HCT116 (cell line): ENCODE measurements around the gene ABLIM1. TPM values are rescaled to one million over a fixed set of nuclear protein-coding genes. Genes with fewer than 3 reads are reported as not detected.

Experiments used
- ATAC-seq: fragments of 200-7000 bp; cut with Tn5 transposase; 2 replicates; pipeline ENCODE4 v1.9.1; 2020; ENCODE audit warnings: mild to moderate bottlenecking, moderate library complexity
- BruUV-seq: library from RNA; stranded (reverse); fragments of 400-500 nt; replicated peaks from 2 replicates; lab custom pipeline; 2021; lab: Mats Ljungman, UMichigan
- CTCF ChIA-PET: fragments of 300-600 bp; sonication (Branson Sonifier 250); formaldehyde crosslinking; loops from one replicate; lab custom pipeline; 2021; ENCODE audit warnings: antibody characterized with exemption; lab: Charles Lee
- POLR2A ChIA-PET: fragments of 300-600, 350-600 bp; sonication (Branson Sonifier 250); formaldehyde crosslinking; loops from one replicate; lab custom pipeline; 2021; ENCODE audit warnings: antibody characterized with exemption; lab: Charles Lee
- RAD21 ChIA-PET, 2 experiments: fragments of 300-600 bp; sonication (Branson Sonifier 250); formaldehyde crosslinking; loops; one replicate each; lab custom pipeline; 2023; ENCODE audit warnings: low total read pairs in 2 of 2; ENCODE audit not compliant: uncharacterized antibody in 2 of 2, unreplicated experiment in 2 of 2, low non-redundant PET in 1 of 2; lab: Charles Lee
- DNase-seq: peaks from one replicate; pipeline ENCODE4 v3.0.0-alpha.2; 2010; ENCODE audit warnings: low read depth, low spot score
- H2AFZ ChIP-seq: fragments of 200-600 bp; shearing (Covaris generic), sonication (generic); 2 replicates; pipeline ENCODE4 v1.6.1; 2017; ENCODE audit warnings: low read depth, mixed run types, mixed read lengths, antibody characterized with exemption, low read length; ENCODE audit not compliant: poor library complexity, severe bottlenecking
- H3K27ac ChIP-seq: 2 replicates; pipeline ENCODE4 v1.5.1; 2012; ENCODE audit warnings: low read depth, low read length
- H3K27me3 ChIP-seq: fragments of 200-600 bp; sonication (generic); 2 replicates; pipeline ENCODE4 v1.6.1; 2016; ENCODE audit warnings: mixed run types, low read length, mixed read lengths; ENCODE audit not compliant: insufficient read depth
- H3K36me3 ChIP-seq, 2 experiments: fragments of 200-500 bp in 1 of 2; fragments of 200-600 bp in 1 of 2; sonication (Bioruptor generic) in 1 of 2; sonication (generic) in 1 of 2; 2 replicates each; pipeline versions ENCODE4 v1.5.1 to v1.6.1; 2014 to 2016; ENCODE audit warnings: low read length in 2 of 2, inconsistent platforms in 1 of 2, mixed read lengths in 1 of 2, mixed run types in 1 of 2; ENCODE audit not compliant: insufficient read depth in 2 of 2, control insufficient read depth in 1 of 2
- H3K4me1 ChIP-seq, 2 experiments: fragments of 200-600 bp in 1 of 2; sonication (generic) in 1 of 2; 2 replicates each; pipeline versions ENCODE4 v1.5.1 to v1.6.1; 2012 to 2017; ENCODE audit warnings: low read length in 2 of 2, inconsistent platforms in 1 of 2, mild to moderate bottlenecking in 1 of 2, mixed read lengths in 1 of 2, mixed run types in 1 of 2, moderate library complexity in 1 of 2; ENCODE audit not compliant: insufficient read depth in 2 of 2, control insufficient read depth in 1 of 2
- H3K4me2 ChIP-seq: fragments of 200-600 bp; sonication (generic); 2 replicates; pipeline ENCODE4 v1.6.1; 2017; ENCODE audit warnings: mixed run types, low read length, mixed read lengths
- H3K4me3 ChIP-seq, 2 experiments: fragments of 200-600 bp in 1 of 2; sonication (generic) in 1 of 2; replicated peaks in 1 of 2; 2 replicates each; pipeline ENCODE4 v1.5.1; 2011 to 2016; ENCODE audit warnings: low read length in 2 of 2, control low read depth in 1 of 2, low read depth in 1 of 2, mild to moderate bottlenecking in 1 of 2, mixed read lengths in 1 of 2, mixed run types in 1 of 2
- H3K79me2 ChIP-seq: fragments of 200-600 bp; sonication (generic); 2 replicates; pipeline ENCODE4 v1.6.1; 2017; ENCODE audit warnings: mild to moderate bottlenecking, mixed run types, low read length, moderate library complexity, mixed read lengths; ENCODE audit not compliant: insufficient read depth
- H3K9ac ChIP-seq: fragments of 200-600 bp; sonication (generic); 2 replicates; pipeline ENCODE4 v1.6.1; 2016; ENCODE audit warnings: low read length, mixed read lengths
- H3K9me2 ChIP-seq: fragments of 200-600 bp; sonication (generic), shearing (Covaris generic); 2 replicates; pipeline ENCODE4 v1.6.1; 2017; ENCODE audit warnings: mixed run types, mild to moderate bottlenecking, moderate library complexity; ENCODE audit not compliant: insufficient read depth
- H3K9me3 ChIP-seq, 2 experiments: fragments of 200-500 bp in 1 of 2; fragments of 200-600 bp in 1 of 2; sonication (Bioruptor generic) in 1 of 2; sonication (generic) in 1 of 2; 2 replicates each; pipeline ENCODE4 v1.6.1; 2014 to 2017; ENCODE audit warnings: low read length in 2 of 2, mixed read lengths in 2 of 2, inconsistent platforms in 1 of 2, low read depth in 1 of 2, mild to moderate bottlenecking in 1 of 2, mixed run types in 1 of 2, moderate library complexity in 1 of 2; ENCODE audit not compliant: control insufficient read depth in 1 of 2, insufficient read depth in 1 of 2
- H4K20me1 ChIP-seq: fragments of 200-600 bp; sonication (generic), shearing (Covaris generic); 2 replicates; pipeline ENCODE4 v1.6.1; 2017; ENCODE audit warnings: mixed run types, mild to moderate bottlenecking, moderate library complexity; ENCODE audit not compliant: insufficient read depth
- CBX3 ChIP-seq: IDR thresholded peaks from 2 replicates; pipeline ENCODE4 v1.6.1; 2012; ENCODE audit warnings: low read depth
- EGR1 ChIP-seq: IDR thresholded peaks from 2 replicates; pipeline ENCODE4 v1.6.1; 2012; ENCODE audit warnings: low read depth
- ELF1 ChIP-seq: IDR thresholded peaks from 2 replicates; pipeline ENCODE4 v1.6.1; 2012; ENCODE audit warnings: low read depth, borderline replicate concordance
- EZH2 ChIP-seq: fragments of 200-600 bp; sonication (generic); IDR thresholded peaks from 2 replicates; pipeline ENCODE4 v1.6.1; 2017; ENCODE audit warnings: antibody characterized with exemption, mixed run types
- EZH2phosphoT487 ChIP-seq: fragments of 200-600 bp; IDR thresholded peaks from 2 replicates; pipeline ENCODE4 v1.6.1; 2018; ENCODE audit warnings: antibody characterized with exemption, borderline replicate concordance
- FOSL1 ChIP-seq: IDR thresholded peaks from 2 replicates; pipeline ENCODE4 v1.6.1; 2012; ENCODE audit warnings: low read depth
- JUND ChIP-seq: IDR thresholded peaks from 2 replicates; pipeline ENCODE4 v1.6.1; 2012
- POLR2A ChIP-seq: IDR thresholded peaks from 2 replicates; pipeline ENCODE4 v1.7.0; 2011; ENCODE audit warnings: borderline replicate concordance; ENCODE audit not compliant: insufficient read depth, insufficient read length; ENCODE audit errors: extremely low read depth
- POLR2AphosphoS5 ChIP-seq: IDR thresholded peaks from 2 replicates; pipeline ENCODE4 v1.6.1; 2011; ENCODE audit warnings: mild to moderate bottlenecking, low read depth, low read length, moderate library complexity
- RAD21 ChIP-seq: IDR thresholded peaks from 2 replicates; pipeline ENCODE4 v1.6.1; 2012; ENCODE audit warnings: low read depth, mild to moderate bottlenecking
- SP1 ChIP-seq: IDR thresholded peaks from 2 replicates; pipeline ENCODE4 v1.6.1; 2012; ENCODE audit warnings: low read depth
- SRF ChIP-seq: IDR thresholded peaks from 2 replicates; pipeline ENCODE4 v1.6.1; 2012; ENCODE audit warnings: low read depth
- TCF7L2 ChIP-seq: IDR thresholded peaks from 2 replicates; pipeline ENCODE4 v1.7.0; 2011; ENCODE audit warnings: borderline replicate concordance, inconsistent platforms; ENCODE audit not compliant: insufficient read depth, insufficient read length; ENCODE audit errors: extremely low read depth
- YY1 ChIP-seq: IDR thresholded peaks from 2 replicates; pipeline ENCODE4 v1.6.1; 2011; ENCODE audit warnings: low read length, low read depth, moderate library complexity, mild to moderate bottlenecking; ENCODE audit not compliant: insufficient replicate concordance; ENCODE audit errors: extremely low read depth
- ZFX ChIP-seq: fragments of 450-650 bp; IDR thresholded peaks from 2 replicates; pipeline ENCODE4 v1.6.1; 2017
- intact Hi-C: fragments of 100-400 bp; cut with micrococcal nuclease; formaldehyde crosslinking; loops from 2 replicates; pipeline ENCODE4 v1.10.0; 2022
- total RNA-seq: library from RNA; stranded (reverse); gene quantifications from one replicate; pipeline ENCODE4 v1.2.1, GENCODE V29; 2021; ENCODE audit not compliant: unreplicated experiment
- TF ChIP-seq, protein P1 (sequence below), 3 experiments: fragments of 200-600 bp in 1 of 3; sonication (generic) in 1 of 3; IDR thresholded peaks in 2 of 3; conservative IDR thresholded peaks in 1 of 3; 2 replicates each; pipeline ENCODE4 v1.5.1; 2012 to 2017; ENCODE audit warnings: low read depth in 2 of 3, low read length in 2 of 3, antibody characterized with exemption in 1 of 3, borderline replicate concordance in 1 of 3, control low read depth in 1 of 3, mild to moderate bottlenecking in 1 of 3, mixed read lengths in 1 of 3, mixed run types in 1 of 3, moderate library complexity in 1 of 3; ENCODE audit not compliant: insufficient read depth in 1 of 3
- TF ChIP-seq, protein P2 (sequence below): IDR thresholded peaks from 2 replicates; pipeline ENCODE4 v1.6.1; 2012; ENCODE audit warnings: low read depth
- TF ChIP-seq, protein P3 (sequence below): IDR thresholded peaks from 2 replicates; pipeline ENCODE4 v1.6.1; 2012
- TF ChIP-seq, protein P4 (sequence below): IDR thresholded peaks from 2 replicates; pipeline ENCODE4 v1.6.1; 2011; ENCODE audit warnings: mild to moderate bottlenecking, low read length, moderate library complexity; ENCODE audit not compliant: insufficient replicate concordance; ENCODE audit errors: extremely low read depth

ABLIM1 gene
- total RNA-seq, 1 experiment from 2014 or later = 96.2 TPM

DNA sequence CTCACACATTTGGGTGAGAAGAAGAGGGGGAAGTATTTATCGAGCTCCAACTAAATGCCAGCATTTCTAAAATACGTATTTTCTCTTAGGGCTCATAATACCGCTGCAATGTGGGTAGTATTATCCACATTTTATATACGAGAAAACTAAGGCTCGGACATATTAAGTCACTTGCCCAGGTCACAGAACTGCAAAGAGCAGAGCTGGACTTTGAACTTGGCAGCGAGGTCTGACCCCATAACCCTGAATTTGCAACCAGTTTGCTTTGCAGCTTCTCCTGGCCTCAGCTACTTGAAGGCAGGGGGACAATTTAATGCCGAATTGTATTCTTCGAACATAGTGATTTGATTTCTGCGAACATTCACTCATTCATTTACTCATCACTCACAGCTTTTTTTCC lies 7.2 kb downstream of the ABLIM1 start:
- Histone ChIP-seq H3K4me1 (peaks cover 10 to 11% of the 10 kb centered on the region in 2 experiments; a peak in 3 of 4 replicates), H3K79me2 (no peaks in the 10 kb centered on the region), H3K9me2 (no peaks in the 10 kb centered on the region), H3K4me2 (no peak overlapping the region), H3K36me3 (no peaks in the 10 kb centered on the region), H3K9me3 (no peaks in the 10 kb centered on the region), H2AFZ (no peak overlapping the region), H3K4me3 (no peak overlapping the region), H4K20me1 (no peaks in the 10 kb centered on the region), H3K27ac (no peak overlapping the region), H3K27me3 (no peaks in the 10 kb centered on the region)
- ChIA-PET POLR2A (no interaction called here), CTCF (interaction anchor here (0.8 kb wide), 1 partner anchor 8 kb away, joined by 3 read pairs; no protein-coding TSS in a partner anchor), RAD21 (no interaction called here)
- BruUV-seq = no TSS peak
- DNase-seq = no peak
- ATAC-seq = no peak
- TF ChIP-seq YY1 (no peak), SRF (no peak), SP1 (no peak), FOSL1 (no peak), POLR2AphosphoS5 (no peak), ELF1 (no peak), EGR1 (no peak), EZH2phosphoT487 (no peak), JUND (no peak), RAD21 (no peak), ZFX (no peak), EZH2 (no peak), POLR2A (no peak), CBX3 (no peak), TCF7L2 (no peak)
- TF ChIP-seq, protein P1, sequence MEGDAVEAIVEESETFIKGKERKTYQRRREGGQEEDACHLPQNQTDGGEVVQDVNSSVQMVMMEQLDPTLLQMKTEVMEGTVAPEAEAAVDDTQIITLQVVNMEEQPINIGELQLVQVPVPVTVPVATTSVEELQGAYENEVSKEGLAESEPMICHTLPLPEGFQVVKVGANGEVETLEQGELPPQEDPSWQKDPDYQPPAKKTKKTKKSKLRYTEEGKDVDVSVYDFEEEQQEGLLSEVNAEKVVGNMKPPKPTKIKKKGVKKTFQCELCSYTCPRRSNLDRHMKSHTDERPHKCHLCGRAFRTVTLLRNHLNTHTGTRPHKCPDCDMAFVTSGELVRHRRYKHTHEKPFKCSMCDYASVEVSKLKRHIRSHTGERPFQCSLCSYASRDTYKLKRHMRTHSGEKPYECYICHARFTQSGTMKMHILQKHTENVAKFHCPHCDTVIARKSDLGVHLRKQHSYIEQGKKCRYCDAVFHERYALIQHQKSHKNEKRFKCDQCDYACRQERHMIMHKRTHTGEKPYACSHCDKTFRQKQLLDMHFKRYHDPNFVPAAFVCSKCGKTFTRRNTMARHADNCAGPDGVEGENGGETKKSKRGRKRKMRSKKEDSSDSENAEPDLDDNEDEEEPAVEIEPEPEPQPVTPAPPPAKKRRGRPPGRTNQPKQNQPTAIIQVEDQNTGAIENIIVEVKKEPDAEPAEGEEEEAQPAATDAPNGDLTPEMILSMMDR (IDR thresholded peaks at IDR 0.05 in 2 of 3, conservative IDR thresholded peaks at IDR 0.05 in 1 of 3; ENCODE audit: borderline replicate concordance in 1 of 3, insufficient read depth in 1 of 3, low read depth in 2 of 3, low read length in 2 of 3) = no peak
- TF ChIP-seq, protein P2, sequence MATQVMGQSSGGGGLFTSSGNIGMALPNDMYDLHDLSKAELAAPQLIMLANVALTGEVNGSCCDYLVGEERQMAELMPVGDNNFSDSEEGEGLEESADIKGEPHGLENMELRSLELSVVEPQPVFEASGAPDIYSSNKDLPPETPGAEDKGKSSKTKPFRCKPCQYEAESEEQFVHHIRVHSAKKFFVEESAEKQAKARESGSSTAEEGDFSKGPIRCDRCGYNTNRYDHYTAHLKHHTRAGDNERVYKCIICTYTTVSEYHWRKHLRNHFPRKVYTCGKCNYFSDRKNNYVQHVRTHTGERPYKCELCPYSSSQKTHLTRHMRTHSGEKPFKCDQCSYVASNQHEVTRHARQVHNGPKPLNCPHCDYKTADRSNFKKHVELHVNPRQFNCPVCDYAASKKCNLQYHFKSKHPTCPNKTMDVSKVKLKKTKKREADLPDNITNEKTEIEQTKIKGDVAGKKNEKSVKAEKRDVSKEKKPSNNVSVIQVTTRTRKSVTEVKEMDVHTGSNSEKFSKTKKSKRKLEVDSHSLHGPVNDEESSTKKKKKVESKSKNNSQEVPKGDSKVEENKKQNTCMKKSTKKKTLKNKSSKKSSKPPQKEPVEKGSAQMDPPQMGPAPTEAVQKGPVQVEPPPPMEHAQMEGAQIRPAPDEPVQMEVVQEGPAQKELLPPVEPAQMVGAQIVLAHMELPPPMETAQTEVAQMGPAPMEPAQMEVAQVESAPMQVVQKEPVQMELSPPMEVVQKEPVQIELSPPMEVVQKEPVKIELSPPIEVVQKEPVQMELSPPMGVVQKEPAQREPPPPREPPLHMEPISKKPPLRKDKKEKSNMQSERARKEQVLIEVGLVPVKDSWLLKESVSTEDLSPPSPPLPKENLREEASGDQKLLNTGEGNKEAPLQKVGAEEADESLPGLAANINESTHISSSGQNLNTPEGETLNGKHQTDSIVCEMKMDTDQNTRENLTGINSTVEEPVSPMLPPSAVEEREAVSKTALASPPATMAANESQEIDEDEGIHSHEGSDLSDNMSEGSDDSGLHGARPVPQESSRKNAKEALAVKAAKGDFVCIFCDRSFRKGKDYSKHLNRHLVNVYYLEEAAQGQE = no peak
- TF ChIP-seq, protein P3, sequence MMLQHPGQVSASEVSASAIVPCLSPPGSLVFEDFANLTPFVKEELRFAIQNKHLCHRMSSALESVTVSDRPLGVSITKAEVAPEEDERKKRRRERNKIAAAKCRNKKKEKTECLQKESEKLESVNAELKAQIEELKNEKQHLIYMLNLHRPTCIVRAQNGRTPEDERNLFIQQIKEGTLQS = no peak
- TF ChIP-seq, protein P4, sequence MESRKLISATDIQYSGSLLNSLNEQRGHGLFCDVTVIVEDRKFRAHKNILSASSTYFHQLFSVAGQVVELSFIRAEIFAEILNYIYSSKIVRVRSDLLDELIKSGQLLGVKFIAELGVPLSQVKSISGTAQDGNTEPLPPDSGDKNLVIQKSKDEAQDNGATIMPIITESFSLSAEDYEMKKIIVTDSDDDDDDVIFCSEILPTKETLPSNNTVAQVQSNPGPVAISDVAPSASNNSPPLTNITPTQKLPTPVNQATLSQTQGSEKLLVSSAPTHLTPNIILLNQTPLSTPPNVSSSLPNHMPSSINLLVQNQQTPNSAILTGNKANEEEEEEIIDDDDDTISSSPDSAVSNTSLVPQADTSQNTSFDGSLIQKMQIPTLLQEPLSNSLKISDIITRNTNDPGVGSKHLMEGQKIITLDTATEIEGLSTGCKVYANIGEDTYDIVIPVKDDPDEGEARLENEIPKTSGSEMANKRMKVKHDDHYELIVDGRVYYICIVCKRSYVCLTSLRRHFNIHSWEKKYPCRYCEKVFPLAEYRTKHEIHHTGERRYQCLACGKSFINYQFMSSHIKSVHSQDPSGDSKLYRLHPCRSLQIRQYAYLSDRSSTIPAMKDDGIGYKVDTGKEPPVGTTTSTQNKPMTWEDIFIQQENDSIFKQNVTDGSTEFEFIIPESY = no peak
- TF ChIP-seq, all 23 proteins: peak for 0
- intact Hi-C loops = no loop called here
- no peak overlapping the region for H3K9ac ChIP-seq
